ENCODE results near the gene MAN2A1. TPM values are rescaled to one million over a fixed set of nuclear protein-coding genes. Genes with fewer than 3 reads are reported as not detected.

The MAN2A1 gene
- polyA plus RNA-seq, 3 donors: 17.0 to 23.0 (median 20.1) TPM

DNA sequence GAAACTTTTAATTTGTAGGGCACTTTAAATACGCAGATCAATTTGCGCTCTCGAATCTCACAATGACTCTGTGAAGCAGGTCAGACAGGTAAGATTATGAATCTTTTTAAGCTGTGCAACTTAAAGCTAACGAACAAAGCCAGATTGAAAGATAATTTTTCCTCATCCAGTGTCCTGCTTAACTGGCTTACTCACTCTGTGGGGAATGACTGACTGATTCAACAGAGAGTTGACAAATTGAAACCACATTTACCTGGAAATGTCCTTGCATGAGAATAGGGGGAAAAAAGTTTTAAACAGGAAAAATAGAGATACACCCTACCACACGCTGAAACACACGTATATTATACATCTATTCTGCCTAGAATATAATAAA, 187.9 kb downstream of the MAN2A1 start:
- H3K36me3 Mint-ChIP-seq: no peaks in the 10 kb centered on the region
- Histone ChIP-seq H2AFZ (ENCODE audit: insufficient read depth, low read depth, low read length, poor library complexity, severe bottlenecking) (no peak overlapping the region), H3K79me2 (ENCODE audit: insufficient read depth, low read length) (no peaks in the 10 kb centered on the region), H3K4me1 (ENCODE audit: control insufficient read depth in 1 of 2, insufficient read depth in 2 of 2, low read length in 2 of 2) (no peaks in the 10 kb centered on the region), H4K20me1 (ENCODE audit: insufficient read depth, low read length) (no peaks in the 10 kb centered on the region), H3K27me3 (ENCODE audit: control insufficient read depth in 2 of 2, insufficient read depth in 2 of 2, low read length in 2 of 2) (no peaks in the 10 kb centered on the region), H3K4me2 (replicated peaks; ENCODE audit: extremely low read depth, low read length, poor library complexity, severe bottlenecking) (no peak overlapping the region), H3K9ac (ENCODE audit: insufficient read depth, low read length, poor library complexity, severe bottlenecking) (no peak overlapping the region), H3K4me3 (replicated peaks in 1 of 3; ENCODE audit: low read depth in 2 of 3, low read length in 3 of 3) (no peak overlapping the region), H3K36me3 (replicated peaks in 1 of 2; ENCODE audit: control insufficient read depth in 1 of 2, insufficient read depth in 2 of 2, low read length in 2 of 2) (no peaks in the 10 kb centered on the region), H3K27ac (ENCODE audit: low read depth in 1 of 2, low read length in 2 of 2) (no peak overlapping the region), H3K9me3 (replicated peaks in 1 of 2; ENCODE audit: control insufficient read depth in 1 of 2, insufficient read depth in 1 of 2, low read length in 2 of 2) (no peaks in the 10 kb centered on the region)
- H3K9me3 Mint-ChIP-seq: peaks cover 0 to 5% (median 3%) of the 10 kb centered on the region in 7 donors
- peaks cover 0 to 2% (median 0%) of the 10 kb centered on the region in 3 donors for H3K27me3 Mint-ChIP-seq (ENCODE audit: low read depth in 3 of 3)
- H3K27ac Mint-ChIP-seq: no peak overlapping the region
- TF ChIP-seq, protein P1, sequence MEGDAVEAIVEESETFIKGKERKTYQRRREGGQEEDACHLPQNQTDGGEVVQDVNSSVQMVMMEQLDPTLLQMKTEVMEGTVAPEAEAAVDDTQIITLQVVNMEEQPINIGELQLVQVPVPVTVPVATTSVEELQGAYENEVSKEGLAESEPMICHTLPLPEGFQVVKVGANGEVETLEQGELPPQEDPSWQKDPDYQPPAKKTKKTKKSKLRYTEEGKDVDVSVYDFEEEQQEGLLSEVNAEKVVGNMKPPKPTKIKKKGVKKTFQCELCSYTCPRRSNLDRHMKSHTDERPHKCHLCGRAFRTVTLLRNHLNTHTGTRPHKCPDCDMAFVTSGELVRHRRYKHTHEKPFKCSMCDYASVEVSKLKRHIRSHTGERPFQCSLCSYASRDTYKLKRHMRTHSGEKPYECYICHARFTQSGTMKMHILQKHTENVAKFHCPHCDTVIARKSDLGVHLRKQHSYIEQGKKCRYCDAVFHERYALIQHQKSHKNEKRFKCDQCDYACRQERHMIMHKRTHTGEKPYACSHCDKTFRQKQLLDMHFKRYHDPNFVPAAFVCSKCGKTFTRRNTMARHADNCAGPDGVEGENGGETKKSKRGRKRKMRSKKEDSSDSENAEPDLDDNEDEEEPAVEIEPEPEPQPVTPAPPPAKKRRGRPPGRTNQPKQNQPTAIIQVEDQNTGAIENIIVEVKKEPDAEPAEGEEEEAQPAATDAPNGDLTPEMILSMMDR (IDR thresholded peaks at IDR 0.05): no peak
- H3K4me3 Mint-ChIP-seq: no peak overlapping the region
- 100% methylated on average over 3 of the region's 6 CpGs for WGBS (ENCODE audit: insufficient coverage)
- DNase-seq: no peak
- intact Hi-C loops (cut with micrococcal nuclease): no loop called here
- no peaks in the 10 kb centered on the region for H3K4me1 Mint-ChIP-seq

DNA sequence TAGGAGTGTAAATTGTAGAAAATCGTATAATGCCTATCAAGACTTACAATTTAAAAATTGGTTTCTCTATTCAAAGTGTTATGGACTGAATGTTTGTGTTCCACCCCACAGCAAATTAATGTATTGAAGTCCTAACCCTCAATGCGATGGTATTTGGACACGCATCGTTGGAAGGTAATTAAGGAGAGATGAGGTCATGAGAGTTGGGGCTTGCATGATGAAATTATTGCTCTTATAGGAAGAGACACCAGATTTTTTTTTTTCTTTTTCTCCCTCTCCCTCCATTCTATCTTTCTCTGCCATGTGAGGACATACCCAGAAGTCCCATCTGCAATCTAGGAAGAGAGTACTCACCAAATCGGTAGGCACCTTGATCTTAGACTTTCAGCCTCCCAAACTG, 189.2 kb downstream of the MAN2A1 start:
- Mint-ChIP-seq H3K4me1 (no peaks in the 10 kb centered on the region), H3K36me3 (no peaks in the 10 kb centered on the region), H3K4me3 (no peak overlapping the region), H3K9me3 (peaks cover 0 to 7% (median 2%) of the 10 kb centered on the region in 7 donors), H3K27ac (no peak overlapping the region), H3K27me3 (ENCODE audit: low read depth in 3 of 3) (peaks cover 0 to 2% (median 0%) of the 10 kb centered on the region in 3 donors)
- H4K20me1 ChIP-seq (ENCODE audit: insufficient read depth, low read length): no peaks in the 10 kb centered on the region
- no peaks in the 10 kb centered on the region for H3K36me3 ChIP-seq (replicated peaks in 1 of 2; ENCODE audit: control insufficient read depth in 1 of 2, insufficient read depth in 2 of 2, low read length in 2 of 2)
- no peaks in the 10 kb centered on the region for H3K4me1 ChIP-seq (ENCODE audit: control insufficient read depth in 1 of 2, insufficient read depth in 2 of 2, low read length in 2 of 2)
- no peaks in the 10 kb centered on the region for H3K9me3 ChIP-seq (replicated peaks in 1 of 2; ENCODE audit: control insufficient read depth in 1 of 2, insufficient read depth in 1 of 2, low read length in 2 of 2)
- H3K4me2 ChIP-seq (replicated peaks; ENCODE audit: extremely low read depth, low read length, poor library complexity, severe bottlenecking): no peak overlapping the region
- DNase-seq: no peak
- H3K4me3 ChIP-seq (replicated peaks in 1 of 3; ENCODE audit: low read depth in 2 of 3, low read length in 3 of 3): no peak overlapping the region
- intact Hi-C loops (cut with micrococcal nuclease): no loop called here
- TF ChIP-seq, protein P1 (IDR thresholded peaks at IDR 0.05): no peak
- no peak overlapping the region for H2AFZ ChIP-seq (ENCODE audit: insufficient read depth, low read depth, low read length, poor library complexity, severe bottlenecking)
- no peak overlapping the region for H3K9ac ChIP-seq (ENCODE audit: insufficient read depth, low read length, poor library complexity, severe bottlenecking)
- whole genome bisulfite sequencing (ENCODE audit: insufficient coverage): no CpG with 5 or more reads among the region's 5 CpGs
- H3K27me3 ChIP-seq (ENCODE audit: control insufficient read depth in 2 of 2, insufficient read depth in 2 of 2, low read length in 2 of 2): no peaks in the 10 kb centered on the region
- no peak overlapping the region for H3K27ac ChIP-seq (ENCODE audit: low read depth in 1 of 2, low read length in 2 of 2)
- no peaks in the 10 kb centered on the region for H3K79me2 ChIP-seq (ENCODE audit: insufficient read depth, low read length)
